ENCODE results near the gene S100PBP.

Gene S100PBP

DNA sequence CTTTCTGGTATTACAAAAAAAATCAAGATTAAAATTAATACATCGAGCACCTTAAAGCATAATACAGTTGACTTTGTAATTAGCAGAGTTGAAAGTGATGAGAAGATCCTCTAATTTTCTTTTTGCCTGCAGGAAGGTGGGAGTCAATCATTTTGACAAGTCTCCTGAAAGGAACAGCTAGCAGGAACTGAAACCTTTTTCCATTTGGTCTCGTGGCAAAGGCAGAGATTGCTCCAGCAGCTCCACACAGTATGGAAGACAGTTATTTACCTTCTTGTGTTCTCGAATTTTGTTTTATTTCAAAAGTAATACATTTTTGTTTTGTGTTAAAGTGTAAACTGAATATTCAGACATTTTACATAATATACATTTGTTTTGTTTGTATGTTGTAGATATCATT, 7.7 kb downstream of the S100PBP start:
- no peak for DNase-seq (ENCODE audit: low read depth)

DNA sequence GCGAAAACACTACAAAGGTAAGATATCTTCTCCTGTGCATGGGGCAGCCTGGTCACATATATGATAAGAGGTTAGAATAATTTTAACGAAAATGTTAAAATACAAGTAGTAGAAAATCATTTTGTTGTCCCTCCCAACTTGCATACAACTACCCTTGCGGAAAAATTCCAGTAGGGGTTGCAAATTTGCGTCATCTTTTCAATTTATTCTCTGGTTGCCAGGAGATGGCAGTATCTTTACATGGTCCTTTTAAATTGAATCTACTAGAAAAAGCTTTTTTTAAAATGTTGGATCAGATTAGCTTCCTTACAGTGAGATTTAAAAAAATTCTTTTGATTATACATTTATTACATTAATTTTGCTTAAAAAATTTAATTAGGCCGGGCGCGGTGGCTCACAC, 10.9 kb downstream of the S100PBP start:
- no peak for DNase-seq (ENCODE audit: low read depth)

DNA sequence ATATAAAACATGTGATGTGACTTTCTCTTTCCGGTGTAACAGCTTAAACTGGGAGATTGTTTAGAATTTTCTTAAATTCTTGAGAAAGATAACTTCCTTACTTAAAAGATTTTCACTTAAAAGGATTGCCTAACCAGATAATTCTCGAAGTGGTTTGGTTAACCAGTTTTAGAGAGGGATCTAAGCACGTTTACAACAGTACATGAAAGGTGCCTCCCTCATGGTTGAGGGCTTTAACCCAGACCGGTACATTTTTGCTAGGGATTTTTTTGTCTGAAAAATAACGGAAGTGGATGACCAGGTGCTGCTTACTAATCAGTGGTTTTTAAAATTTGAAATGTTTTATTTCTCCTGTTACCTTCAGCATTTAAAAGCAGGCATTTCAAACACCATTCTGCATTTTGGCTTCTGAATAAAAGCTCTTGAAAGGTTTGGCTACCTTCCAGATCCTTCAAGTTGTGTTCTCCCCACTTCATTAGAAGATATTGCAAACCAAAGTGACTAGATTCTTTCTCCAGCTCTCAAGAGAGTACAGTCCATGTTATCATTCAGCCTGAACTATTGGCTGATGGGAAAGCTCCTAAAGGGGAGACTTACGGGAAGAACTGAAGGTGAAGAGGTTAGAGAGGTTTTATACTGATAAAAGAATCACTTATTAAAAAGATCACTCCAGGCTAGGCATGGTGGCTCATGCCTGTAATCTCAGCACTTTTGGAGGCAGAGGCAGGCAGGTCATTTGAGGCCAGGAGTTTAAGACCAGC, 12.8 kb downstream of the S100PBP start:
- DNase-seq (ENCODE audit: low read depth): no peak

DNA sequence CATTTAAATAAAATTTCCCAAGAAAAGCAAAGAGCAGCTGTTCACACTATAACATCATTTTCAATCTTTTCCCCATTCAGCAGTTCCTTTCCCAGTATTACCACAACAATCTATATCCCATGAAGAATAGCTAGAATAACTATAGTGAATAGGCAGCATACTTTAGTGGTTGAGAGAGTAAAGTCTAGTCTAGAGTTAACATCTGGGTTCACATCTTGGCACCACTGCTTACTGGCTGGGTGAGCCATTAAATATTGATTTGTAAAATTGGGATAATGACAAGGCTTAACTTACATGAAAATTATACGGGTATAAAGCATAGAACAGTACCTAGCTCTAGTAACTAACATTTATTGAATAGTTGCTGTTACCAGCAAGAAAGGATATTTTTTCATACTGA, 14.4 kb downstream of the S100PBP start:
- no peak for DNase-seq (ENCODE audit: low read depth)

DNA sequence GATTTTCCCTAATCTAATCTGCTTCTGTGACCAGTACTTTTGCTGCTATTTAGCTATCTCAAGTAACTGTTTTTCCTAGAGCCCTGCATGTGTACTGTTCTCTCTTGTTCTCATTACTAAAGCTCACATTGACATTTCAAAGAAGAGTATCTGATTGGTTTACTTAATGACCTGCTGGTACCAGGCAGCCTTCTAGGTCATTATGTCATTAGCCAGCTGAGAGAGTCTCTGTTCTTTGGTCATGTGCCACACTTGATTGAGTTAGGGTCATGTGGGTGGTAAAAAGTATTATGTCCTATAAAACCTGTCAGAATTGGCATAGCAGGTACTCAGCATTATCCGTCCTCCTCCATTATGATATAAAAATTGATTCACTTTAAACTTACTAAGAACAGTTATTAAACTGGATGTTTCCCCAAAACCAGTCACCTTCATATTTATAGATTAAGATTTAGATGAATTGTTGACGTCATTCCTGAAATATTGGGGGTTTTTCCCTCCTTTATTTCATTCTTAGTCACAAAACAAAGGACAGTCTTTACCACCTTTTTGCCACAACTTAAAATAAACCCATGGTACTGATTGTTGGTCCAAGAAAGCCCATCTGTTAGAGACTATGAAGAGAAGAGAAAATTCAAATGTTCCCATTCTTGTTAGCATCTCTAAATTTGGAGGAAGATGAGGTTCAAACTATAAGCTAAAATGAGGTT, 31.1 kb downstream of the S100PBP start:
- DNase-seq (ENCODE audit: low read depth): no peak

DNA sequence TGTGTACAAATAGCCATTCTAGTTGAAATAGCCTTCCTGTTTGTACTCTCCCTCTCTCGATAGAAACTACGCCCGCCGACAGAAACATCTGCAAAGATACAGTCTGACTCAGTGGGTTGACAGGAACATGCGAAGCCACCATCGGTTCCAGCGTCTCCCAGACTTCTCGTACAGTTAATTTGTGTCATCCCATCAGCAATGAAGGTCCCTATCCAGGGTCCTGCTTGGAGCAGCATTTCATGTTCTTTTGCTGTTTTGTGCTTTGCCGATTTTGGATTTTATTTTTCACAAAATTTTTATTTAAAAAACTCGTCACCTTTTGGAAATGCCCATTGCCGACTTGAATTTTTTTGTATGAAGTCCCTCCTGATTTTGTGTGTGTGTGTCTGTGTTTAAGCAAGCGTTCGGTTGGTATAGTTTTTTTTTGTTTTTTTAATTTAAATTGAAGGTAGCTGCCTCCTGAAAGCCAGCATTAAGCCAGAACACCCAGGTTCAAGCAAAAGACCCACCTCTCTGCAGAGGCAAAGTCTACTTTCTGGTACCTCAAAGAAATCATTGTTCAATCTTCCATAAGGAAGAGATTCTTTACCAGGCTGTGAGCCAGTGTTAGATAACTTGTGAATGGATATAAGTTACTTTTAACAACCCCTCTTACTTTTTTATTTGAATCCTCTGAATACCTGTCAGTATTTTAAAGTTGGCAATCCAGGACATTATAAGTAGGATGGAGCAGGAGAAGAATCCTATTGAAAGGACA, 38.6 kb downstream of the S100PBP start:
- no peak for DNase-seq (ENCODE audit: low read depth)

DNA sequence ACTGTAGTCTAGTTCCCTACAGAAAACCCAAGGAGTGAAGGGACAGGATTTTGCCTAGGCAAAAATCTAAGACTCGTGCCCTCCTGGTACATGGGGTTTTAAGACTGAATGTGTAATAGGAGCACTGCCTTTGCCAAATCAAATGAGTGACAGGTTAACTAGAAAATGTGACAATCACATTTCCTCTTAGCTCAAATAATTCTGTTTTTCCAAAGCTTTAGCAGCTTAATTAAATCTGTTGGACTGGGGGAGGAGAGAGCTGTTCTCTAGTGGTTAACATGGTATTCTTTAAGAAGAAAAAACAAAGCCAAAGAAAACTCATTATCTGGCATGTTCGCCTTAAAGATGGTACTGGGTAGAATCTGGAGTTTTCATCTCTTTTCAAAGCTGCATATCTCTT, 40.7 kb downstream of the S100PBP start:
- no peak for DNase-seq (ENCODE audit: low read depth)

DNA sequence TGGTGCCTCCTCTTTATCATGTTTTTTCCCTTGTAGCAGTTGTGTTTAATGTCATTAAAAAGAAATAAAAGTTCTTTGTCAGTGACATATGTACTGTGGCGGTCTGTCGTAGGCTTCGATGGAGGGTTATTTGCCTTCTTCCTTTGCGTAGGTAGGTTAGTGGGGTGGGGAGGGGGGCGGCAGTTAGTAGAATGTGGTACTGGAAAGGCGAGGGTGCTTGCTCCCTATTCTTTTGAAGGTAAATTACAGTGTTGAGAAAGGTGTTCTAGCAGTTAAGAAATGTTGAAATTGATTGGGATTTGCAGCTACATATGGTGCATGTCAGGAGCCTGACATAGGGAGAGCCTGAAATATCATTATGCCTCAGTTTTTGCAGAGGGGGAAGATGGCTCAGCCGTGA, 41.3 kb downstream of the S100PBP start:
- no peak for DNase-seq (ENCODE audit: low read depth)

DNA sequence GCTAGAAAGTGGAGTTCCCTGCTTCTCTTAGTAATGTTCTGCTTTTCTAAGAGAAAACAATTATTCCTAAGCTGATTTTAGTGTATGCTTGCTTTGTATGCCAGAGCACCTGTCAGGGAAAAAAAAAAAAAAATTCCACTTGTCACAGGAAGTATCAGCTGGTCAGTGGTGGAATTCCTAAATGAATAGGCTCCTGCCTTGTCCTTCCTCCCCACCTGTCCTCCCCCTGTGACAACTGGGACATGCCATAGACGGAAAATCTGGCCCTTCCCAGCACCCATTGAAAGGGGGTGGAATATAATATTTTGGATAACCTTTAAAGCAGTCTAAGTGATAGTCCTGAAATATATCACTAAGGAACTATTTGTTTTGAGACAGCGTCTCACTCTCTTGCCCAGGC, 42.5 kb downstream of the S100PBP start:
- no peak for DNase-seq (ENCODE audit: low read depth)

DNA sequence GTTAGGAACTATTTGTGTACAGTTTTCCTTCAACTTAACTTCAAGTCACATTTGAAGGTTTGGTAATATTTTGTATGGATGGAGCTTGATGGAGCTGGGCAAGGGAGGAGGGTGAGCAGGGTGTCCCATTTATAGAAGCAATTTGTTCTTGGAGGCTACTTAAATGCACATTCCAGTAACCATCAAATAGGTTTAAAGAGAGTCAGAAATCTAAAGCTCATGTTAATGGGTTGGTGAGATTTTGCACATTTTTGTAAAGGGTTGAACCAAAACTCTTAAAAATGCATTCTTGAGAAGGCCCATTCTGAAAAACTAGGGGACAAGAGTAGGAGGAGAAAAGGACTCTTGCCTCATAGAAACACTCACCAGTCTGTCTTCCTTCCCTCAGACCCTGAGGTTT, 43.1 kb downstream of the S100PBP start:
- no peak for DNase-seq (ENCODE audit: low read depth)

DNA sequence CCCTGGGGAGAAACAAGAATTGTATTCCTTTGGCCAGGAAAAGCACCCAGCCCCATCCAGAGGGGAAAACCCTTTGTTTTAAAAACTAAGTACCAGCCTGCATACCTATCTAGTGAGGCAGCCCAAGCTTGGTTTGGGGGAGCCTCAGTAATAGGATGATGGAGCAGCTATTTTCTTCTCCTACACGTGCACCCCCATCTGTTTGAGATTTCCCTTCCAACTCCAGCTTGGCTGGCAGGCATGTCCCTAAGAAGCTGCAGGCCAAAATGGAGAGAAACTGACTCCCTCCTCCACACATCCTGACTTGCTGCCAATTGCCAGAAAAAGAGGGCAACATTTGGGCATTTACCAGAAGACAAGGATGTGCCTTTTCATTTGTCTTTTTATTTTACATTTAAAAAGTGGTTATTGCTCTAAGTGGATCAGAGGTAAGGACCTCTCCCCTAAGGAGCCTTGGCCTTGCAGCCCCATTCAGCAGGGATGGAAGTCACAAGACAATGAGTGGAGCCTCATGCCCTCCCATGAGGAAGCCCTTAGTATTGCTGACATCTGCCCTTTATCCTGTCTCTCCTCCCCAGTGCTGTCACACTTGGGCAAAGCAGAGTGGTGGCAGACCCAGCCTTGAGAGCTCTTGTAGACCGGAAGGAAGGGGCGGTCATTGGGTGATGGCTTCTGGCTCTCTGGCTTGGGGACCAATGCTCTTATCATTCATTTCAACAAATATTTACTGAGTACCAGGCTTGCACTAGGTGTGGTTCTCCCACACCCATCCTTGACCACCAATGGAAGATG, 44.6 kb downstream of the S100PBP start:
- no peak for DNase-seq (ENCODE audit: low read depth)

DNA sequence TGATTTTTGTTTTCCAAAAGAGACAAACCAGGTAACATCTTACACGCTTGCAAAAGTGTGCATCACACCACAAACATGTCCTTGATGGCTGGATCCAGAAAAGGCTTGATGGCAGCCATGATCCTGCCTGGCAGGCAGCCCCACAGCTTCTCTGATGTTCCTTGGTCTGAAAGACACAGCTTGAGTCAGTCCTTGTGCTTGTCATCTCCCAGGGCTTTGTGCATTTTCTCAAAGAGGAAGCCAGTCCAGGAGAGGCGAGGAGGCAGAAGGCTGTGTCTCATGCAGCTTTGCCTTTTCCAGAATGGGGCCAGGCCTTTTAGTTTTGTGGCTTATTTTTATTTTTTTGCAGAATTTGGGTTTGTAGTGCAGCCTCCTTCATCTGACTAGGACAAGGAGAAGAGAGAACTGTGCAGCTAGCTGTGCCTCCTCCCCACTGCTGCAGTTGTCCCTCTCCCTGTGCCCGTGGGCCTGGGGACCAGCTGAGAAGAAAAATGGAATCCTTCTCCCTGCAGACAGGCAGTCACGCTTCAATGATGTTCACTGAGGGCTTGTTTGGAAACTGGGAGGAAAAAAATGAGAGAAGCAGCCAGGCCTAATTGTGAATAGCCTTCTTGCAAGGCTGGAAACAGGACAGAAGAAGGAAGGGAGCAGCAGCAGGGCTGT, 45.9 kb downstream of the S100PBP start:
- no peak for DNase-seq (ENCODE audit: low read depth)

DNA sequence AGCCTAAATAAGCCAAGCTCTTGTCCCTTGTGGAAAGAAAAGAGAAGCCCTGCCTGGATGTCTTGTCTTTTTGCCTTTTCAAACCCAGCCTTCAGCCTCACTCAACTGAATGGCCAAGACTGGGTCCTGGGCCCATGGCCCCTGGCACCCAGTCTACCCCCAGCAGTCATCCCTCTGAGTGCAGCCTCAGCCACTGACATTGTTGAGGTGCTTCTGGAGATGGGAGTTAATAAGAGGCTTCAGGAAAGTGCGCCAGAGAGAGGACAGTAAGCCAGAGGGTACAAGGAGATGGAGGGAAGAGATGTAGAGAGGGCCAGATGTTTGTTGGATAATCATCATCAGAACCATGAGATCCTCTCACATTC, 46.4 kb downstream of the S100PBP start:
- no peak for DNase-seq (ENCODE audit: low read depth)

DNA sequence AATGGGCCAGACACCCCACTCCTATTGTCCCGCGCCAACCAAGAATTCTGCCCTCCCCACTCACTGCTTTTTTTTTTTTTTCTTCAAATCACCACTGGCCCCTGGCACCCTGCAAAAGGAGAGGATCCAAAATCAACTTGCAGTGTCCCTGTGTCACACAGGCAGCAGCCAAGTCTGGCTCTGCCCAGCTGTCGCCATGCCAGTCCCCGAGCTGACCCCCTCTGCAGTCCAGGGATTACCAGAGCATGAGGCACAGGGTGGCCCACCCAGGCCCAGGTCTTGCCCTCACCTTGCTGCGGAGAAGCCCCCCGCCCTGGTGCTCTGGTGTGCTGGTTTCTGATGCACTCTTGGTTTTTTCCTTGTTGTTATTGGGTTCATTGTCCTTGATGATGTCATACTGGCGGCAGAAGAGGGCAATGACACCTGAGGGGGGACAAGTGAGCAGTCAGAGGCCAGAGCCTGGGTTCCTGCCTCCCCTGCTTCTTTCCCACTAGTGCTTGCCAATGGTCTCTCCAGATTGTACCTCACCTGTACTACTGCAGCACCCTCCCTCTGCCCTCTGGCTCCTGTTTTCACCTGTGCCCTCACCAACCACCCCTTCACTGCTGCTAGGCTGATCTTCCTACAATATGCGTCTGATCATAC, 47.0 kb downstream of the S100PBP start:
- DNase-seq (ENCODE audit: low read depth): no peak

DNA sequence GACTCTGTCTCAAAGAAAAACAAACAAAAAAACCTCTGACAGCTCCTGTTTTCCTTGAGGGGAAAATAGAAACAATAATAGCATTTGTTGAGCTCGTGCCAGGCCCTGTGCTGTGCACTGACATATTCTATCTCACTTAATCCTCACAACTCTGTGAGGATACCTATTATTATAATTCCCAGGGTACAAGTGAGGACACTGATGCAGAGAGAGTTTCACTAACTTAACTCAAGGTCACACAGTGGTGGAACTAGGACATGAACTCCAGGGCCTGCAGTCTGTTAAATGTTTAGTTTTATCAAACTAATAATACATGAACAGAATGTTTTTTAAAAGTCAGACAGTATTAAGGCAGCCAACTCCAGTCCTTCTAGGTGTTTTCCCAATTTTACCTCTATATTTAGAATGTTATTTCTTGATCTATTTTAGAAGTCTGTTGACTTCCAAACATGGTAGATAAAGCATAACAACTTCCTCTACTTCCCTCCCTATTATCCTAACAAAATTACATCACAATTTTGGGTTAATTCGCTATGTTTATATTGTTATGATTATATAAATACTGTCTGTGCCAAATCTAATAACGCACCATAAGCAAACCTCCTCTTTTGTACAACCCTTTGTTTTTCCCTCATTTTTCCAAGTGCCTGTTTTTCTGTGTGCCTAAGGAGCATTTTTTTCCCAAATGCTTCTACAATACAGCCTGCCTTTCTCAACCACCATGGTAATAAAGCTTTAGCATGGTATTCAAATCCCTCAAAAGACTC, 48.4 kb downstream of the S100PBP start:
- no peak for DNase-seq (ENCODE audit: low read depth)

DNA sequence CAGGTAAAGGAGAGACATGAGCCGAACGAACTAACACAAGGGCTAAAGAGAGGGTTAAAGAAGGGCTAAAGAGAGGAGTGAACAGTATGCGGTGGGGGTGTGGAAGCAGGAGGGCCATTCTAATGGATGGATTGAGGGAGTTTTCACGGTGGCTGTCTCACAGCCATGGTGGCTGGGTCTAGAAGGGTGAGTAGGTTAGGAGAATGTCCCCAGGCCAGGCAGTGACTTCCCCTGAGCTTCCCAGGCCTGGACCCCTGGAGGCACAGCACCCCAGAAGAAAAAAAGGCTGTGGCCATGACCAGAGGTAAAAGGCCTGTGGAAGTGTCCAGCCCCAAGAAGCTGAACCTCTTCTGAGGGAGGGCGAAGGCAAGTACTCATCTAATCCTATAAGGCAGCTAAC, 49.7 kb downstream of the S100PBP start:
- DNase-seq (ENCODE audit: low read depth): no peak

DNA sequence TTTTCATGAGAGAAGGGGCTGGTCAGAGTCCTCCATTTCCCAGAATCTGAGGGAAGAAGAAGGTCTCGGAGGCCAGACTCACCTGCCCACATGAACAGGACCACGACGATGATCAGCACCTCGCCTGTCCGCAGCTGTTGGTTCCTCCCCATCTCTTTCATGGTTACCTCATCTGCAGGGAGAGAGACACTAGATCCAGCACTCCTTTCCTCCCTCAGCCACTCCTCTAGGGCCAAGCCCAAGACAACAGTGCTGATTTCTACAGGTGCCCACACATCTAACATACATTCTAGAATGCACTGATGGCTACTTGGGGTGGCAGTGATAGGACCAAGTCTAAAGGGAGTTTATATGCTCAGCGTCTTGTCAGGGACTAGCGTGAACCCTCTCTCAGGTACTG, 50.2 kb downstream of the S100PBP start:
- DNase-seq (ENCODE audit: low read depth): no peak

DNA sequence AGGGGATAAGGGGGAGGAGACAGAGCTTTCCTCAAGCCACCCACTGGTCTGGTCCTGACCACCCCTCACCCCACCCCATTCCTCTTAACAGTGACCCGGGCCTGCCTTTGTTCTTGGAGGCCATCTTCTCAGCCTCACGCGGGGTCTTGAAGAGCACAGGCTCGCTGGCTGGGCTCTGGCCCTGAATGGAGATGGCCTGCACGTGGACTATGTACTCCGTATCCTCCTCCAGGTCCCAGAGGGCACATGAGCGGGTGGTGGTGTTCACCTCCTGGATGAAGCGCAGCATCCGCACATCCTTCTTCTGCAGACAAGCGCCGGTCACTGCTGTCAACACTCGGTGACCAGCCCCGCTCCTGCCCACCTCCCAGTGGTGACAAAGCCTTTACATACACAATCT, 50.6 kb downstream of the S100PBP start:
- no peak for DNase-seq (ENCODE audit: low read depth)

DNA sequence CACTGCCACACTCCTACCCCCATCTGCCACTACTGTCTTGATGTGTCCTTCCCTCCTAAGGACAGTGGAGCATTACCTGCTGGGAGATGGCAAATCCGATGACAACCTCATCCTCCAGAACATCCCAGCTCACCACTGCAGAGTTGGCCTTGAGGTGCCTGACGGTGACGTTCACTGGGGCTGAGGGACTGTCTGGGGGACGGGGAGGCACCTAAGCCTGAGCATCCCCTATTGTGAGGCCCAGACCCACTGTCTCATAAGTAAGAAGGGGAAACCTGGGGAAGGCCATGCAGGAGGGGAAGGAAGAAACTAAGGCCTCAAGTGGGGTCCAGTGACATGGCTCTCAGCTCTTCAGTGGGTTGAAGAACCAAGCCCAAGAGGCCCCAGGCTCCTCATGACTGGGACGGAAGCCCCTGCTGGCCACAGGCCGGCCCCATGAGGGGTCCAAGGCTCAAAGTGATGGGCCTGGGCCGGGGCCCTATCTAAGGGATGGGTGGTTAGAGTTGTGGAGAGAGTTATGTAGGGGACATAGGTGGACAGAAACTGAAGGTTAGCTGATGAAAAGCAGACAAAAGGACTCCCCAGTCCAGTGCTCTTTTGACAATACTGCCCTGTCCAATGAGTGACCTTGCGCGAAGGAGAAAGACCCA, 51.5 kb downstream of the S100PBP start:
- DNase-seq (ENCODE audit: low read depth): no peak

Measured in T follicular helper cell (primary cell).